GM12875 (cell line): ENCODE results near the gene TIMM13.
"Not testable (repeated sequence)": the region's sequence is repeated elsewhere in the genome, so short reads cannot be mapped to it uniquely, and the experiment has no call there.

Experiments
- H3K4me3 ChIP-seq: one replicate; pipeline ENCODE4 v1.5.1; 2011; ENCODE audit warnings: low read depth, low read length, control low read depth
- TF ChIP-seq, protein P1 (sequence below): IDR thresholded peaks from 2 replicates; pipeline ENCODE4 v1.5.1; 2011; ENCODE audit warnings: low read depth, mild to moderate bottlenecking, control low read depth, inconsistent platforms, low read length, moderate library complexity, borderline replicate concordance; ENCODE audit not compliant: insufficient read depth

Gene TIMM13

DNA sequence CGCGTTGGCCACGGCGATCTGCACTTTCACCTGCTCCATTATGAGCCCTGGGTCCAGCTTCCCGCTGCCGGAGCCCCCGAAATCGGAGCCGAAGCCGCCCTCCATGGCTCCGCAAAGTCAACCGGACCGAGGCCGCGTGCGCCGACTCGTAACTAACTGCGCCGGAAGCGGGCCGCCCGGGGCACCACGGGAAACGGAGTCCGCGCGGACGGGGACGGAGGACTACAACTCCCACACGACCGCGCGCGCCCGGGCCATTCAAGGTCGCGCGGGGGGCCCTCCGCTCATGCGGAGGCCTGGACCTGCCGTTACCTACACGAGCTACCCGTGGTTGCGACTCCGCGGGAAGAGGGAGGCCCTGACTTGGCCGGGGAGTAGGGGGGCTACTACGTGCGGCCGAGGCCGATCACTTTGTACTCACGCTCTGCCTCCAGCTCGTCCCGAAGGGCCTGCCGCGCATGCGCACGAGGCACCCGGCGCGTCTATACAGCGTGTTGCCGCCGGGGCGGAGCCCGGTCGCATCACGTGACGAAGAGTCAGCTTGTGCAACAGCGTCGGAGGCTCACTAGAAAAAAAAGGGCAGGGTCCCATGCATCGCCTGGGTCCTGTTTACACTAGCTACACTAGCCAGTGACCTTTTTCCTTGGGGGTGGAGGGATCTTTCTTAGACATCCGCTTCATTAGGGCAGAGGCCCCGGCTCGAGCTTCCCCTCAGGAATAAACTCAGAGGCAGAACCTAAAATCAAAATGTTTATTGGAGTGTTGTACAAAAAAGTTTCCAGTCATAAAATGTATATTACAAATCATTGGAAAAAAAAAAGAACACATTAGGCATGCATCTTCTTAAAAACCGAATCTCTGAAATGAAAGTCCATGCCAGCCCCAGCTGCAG is at the start of gene TIMM13:
Gene TIMM13, minus strand, starts transcription at position 158 of the 892 bp plus-strand sequence. Its CDS starts 53 bp downstream, at position 105.
- TF ChIP-seq, protein P1, sequence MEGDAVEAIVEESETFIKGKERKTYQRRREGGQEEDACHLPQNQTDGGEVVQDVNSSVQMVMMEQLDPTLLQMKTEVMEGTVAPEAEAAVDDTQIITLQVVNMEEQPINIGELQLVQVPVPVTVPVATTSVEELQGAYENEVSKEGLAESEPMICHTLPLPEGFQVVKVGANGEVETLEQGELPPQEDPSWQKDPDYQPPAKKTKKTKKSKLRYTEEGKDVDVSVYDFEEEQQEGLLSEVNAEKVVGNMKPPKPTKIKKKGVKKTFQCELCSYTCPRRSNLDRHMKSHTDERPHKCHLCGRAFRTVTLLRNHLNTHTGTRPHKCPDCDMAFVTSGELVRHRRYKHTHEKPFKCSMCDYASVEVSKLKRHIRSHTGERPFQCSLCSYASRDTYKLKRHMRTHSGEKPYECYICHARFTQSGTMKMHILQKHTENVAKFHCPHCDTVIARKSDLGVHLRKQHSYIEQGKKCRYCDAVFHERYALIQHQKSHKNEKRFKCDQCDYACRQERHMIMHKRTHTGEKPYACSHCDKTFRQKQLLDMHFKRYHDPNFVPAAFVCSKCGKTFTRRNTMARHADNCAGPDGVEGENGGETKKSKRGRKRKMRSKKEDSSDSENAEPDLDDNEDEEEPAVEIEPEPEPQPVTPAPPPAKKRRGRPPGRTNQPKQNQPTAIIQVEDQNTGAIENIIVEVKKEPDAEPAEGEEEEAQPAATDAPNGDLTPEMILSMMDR: no peak
- H3K4me3 ChIP-seq: peak within 1 kb of the TSS; percentile 81

DNA sequence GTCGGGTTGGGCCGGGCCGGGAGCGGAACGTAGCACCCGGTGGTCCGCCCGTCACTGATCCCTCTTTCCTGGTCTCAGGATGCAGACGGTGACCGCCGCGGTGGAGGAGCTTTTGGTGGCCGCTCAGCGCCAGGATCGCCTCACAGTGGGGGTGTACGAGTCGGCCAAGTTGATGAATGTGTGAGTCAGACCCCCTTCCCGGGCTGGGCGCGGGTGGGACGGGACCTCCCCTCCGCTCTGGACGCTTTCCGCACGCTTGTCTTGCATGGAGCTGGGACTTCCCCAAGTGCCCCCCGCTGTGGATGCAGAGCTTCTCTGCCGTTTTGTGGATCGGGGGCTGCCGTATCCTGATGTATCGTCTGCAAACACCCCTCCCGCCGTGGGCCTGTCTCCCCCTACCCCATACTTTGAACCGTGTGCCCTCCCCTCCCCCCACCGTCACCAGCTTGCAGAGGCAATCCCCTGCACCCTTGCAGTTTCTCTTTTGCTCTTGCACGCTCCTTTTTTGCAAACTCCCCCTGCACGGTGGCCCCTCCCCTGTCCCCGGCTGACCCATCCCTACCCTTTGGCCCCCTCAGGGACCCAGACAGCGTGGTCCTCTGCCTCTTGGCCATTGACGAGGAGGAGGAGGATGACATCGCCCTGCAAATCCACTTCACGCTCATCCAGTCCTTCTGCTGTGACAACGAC is 49.2 kb upstream of the TIMM13 start:
- TF ChIP-seq, protein P1: no peak
- H3K4me3 ChIP-seq: peak overlapping the region; percentile 84

DNA sequence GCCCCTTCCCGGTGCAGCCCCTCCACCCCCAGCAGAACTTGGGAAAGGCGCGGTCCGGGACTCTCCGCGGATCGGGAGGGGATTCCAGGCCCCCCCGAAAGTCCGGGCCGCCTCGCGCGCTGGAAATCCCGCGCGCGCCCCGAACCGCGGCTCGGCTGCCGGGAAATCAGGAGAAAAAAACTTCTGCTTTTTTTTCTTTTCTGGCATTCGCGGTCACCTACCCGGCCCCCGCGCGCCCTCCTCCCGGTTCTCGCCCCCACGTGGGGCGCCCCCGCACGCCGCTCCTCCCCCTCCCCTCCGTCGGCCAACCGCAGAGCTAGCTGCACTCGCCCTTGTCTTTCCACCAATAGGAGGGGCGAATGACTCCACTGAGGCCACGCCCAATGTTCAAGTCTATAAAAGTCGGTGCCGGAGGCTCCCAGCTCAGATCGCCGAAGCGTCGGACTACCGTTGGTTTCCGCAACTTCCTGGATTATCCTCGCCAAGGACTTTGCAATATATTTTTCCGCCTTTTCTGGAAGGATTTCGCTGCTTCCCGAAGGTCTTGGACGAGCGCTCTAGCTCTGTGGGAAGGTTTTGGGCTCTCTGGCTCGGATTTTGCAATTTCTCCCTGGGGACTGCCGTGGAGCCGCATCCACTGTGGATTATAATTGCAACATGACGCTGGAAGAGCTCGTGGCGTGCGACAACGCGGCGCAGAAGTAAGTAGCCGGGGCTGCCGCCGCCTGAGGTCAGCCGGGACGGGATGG is 48.5 kb upstream of the TIMM13 start, which contains the start of gene GADD45B:
Gene GADD45B, plus strand, starts transcription at position 426 of the 749 bp plus-strand sequence. Its CDS starts 232 bp downstream, at position 658.
- H3K4me3 ChIP-seq: peak within 1 kb of the TSS; percentile 84
- TF ChIP-seq, protein P1: no peak

DNA sequence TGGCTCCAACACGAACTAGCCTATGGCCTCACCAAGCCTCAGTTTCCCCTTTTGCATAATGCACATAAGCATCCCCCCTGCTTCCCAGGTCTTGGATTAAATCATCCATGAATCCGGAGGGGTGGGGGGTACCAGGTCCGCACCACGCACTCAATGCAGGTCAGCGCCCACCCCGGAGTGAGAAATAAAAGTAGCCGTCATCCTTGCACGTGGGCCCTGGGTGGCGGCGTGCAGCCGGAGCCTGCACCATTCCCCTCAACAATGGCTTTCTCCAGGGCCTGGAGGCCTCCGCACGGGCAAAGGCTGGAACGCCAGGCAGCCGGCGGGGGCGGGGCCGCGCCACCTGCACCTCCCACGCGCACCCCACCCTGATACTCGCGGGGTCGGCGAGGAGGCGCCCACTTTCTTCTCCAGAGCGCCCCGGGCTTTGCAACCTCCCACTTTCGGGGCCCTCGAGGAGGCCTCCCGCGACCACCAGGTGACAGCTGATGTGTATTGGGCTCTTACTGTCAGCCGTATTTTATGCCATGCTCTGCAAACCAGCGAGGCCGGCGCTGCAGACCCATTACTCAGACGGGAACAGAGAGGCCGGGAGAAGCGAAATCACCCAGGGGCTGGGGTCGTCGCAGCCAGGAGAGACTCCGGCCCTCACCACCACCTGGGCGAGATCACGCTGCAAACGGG is 47.8 kb upstream of the TIMM13 start:
- peak overlapping the region; percentile 84 for H3K4me3 ChIP-seq
- TF ChIP-seq, protein P1: no peak

DNA sequence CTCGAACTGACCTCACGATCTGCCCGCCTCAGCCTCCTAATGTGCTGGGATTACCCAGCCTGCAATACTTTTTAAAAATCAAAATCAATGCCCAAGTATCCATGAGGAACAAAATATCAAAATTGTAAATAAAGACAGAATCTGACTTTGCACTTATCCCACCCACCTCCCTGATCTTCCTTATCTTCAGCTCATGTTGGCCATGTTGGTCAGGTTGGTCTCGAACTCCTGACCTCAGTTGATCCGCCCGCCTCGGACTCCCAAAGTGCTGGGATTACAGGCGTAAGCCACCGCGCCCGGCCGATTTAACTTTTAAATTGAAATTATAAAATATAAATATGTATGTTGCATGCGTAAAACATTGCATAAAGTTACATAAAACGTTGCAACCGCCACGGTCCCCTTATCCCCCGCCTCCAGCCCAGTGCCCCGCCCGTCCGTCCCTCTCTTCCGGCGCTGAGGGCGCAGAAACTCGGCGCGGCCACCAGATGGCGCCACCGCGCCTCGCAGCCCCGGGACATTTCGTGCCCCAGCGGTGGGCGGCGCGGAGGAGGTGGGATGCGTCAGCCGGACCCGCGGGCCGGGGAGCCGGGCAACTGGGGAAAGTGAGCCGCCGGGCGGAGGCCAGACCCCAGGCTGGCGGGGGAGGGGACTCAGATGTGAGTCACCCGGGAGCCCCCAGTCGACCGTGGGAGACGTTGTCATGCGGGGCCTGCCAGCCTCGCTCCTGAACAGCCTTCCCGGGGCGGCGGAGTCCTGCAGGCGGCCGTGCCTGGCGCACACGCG is 47.0 kb upstream of the TIMM13 start:
- H3K4me3 ChIP-seq: peak overlapping the region; percentile 84
- TF ChIP-seq, protein P1: peak; percentile 86

DNA sequence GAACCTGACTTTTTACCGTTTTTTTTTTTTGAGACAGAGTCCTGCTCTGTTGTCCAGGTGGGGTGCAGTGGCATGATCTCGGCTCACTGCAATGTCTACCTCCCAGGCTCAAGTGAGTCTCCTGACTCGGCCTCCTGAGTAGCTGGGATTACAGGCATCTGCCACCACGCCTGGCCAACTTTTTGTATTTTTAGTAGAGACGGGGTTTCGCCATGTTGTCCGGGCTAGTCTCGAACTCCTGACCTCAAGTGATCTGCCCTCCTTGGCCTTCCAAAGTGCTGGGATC is 42.5 kb upstream of the TIMM13 start:
- H3K4me3 ChIP-seq: not testable (repeated sequence)
